ENCODE data around the gene PEX6. TPM values are rescaled to one million over a fixed set of nuclear protein-coding genes. Genes with fewer than 3 reads are reported as not detected.

Gene PEX6
- polyA plus RNA-seq, 3 donors = 10.6 to 16.2 (median 15.5) TPM

DNA sequence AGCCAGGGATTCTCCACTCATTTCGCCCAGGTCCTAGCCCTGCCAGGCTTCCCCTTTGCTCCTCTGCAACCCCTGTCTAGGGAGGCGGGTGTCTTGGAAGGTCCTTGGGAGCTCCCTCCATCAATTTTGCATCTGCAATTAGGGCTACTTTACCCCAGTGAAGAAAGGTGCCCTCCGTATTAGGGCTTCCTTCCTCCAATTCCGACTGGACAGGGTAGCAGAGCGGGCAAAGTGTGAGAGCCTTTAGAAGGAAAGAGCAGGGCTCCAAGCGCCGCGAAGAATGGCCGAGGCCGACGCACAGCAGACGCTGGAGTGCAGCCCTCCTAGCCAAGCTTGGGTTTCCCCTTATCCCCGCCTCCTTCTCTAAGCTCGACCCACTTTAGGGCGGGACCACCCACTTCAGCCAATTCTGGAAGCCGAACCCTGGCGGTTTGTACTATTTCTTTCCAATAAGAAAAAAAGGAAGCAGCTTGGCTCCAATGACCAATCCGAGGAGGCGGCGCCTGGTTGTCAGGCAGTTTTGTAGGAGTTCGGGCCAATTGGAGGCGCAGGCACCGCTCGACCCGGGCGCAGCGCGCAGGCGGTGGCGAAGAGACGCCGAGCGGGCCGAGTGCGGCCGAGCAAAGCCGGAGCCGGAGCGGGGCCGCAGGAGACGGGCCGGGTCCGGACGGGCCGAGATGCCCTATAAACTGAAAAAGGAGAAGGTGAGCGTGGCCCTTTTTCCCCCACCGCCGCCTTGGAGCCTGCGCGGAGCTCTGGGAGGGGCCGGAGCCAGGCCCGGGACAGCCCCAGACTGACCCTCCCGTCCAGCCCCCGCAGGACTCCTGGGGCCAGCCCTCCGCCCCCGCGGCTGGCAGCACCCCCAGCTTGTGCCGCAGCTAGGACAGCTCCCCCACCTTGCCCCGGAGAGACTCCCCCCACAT is 5.3 kb upstream of the PEX6 start, which contains the start of gene PPP2R5D:
PPP2R5D (plus strand) TSS at position 570 of the 923 bp plus-strand sequence; CDS start at position 678, 108 bp downstream.
- intact Hi-C loops (cut with micrococcal nuclease) = no loop called here
- H3K36me3 Mint-ChIP-seq = peaks cover 9 to 18% of the 10 kb centered on the region in 2 donors
- peak; percentile 96 to 99 (median 96) for DNase-seq
- Histone ChIP-seq H3K4me1 (ENCODE audit: control insufficient read depth in 1 of 2, insufficient read depth in 2 of 2, low read length in 2 of 2) (peaks cover 23 to 30% of the 10 kb centered on the region in 2 donors), H4K20me1 (ENCODE audit: insufficient read depth, low read length) (peaks cover 17% of the 10 kb centered on the region), H3K4me2 (replicated peaks; ENCODE audit: extremely low read depth, low read length, poor library complexity, severe bottlenecking) (peak within 1 kb of the TSS; percentile 88), H3K79me2 (ENCODE audit: insufficient read depth, low read length) (peaks cover 31% of the 10 kb centered on the region), H3K9ac (ENCODE audit: insufficient read depth, low read length, poor library complexity, severe bottlenecking) (peak within 1 kb of the TSS; percentile 85), H3K27ac (ENCODE audit: low read depth in 1 of 2, low read length in 2 of 2) (peak within 1 kb of the TSS; percentile 71 to 84), H3K4me3 (replicated peaks in 1 of 3; ENCODE audit: low read depth in 2 of 3, low read length in 3 of 3) (peak within 1 kb of the TSS; percentile 64 to 91 (median 64)), H3K36me3 (replicated peaks in 1 of 2; ENCODE audit: control insufficient read depth in 1 of 2, insufficient read depth in 2 of 2, low read length in 2 of 2) (peaks cover 3 to 11% of the 10 kb centered on the region in 2 donors), H3K9me3 (replicated peaks in 1 of 2; ENCODE audit: control insufficient read depth in 1 of 2, insufficient read depth in 1 of 2, low read length in 2 of 2) (no peaks in the 10 kb centered on the region), H3K27me3 (ENCODE audit: control insufficient read depth in 2 of 2, insufficient read depth in 2 of 2, low read length in 2 of 2) (no peaks in the 10 kb centered on the region), H2AFZ (ENCODE audit: insufficient read depth, low read depth, low read length, poor library complexity, severe bottlenecking) (peak within 1 kb of the TSS; percentile 92)
- peak within 1 kb of the TSS; percentile 85 to 96 for H3K4me3 Mint-ChIP-seq
- H3K27me3 Mint-ChIP-seq (ENCODE audit: low read depth in 3 of 3) = peaks cover 0 to 4% (median 0%) of the 10 kb centered on the region in 3 donors
- under 1% methylated on average over 52 of the region's 59 CpGs for WGBS (ENCODE audit: insufficient coverage)
- H3K9me3 Mint-ChIP-seq = no peaks in the 10 kb centered on the region
- H3K27ac Mint-ChIP-seq = peak within 1 kb of the TSS; percentile 78 to 94 (median 91)
- TF ChIP-seq, protein P1, sequence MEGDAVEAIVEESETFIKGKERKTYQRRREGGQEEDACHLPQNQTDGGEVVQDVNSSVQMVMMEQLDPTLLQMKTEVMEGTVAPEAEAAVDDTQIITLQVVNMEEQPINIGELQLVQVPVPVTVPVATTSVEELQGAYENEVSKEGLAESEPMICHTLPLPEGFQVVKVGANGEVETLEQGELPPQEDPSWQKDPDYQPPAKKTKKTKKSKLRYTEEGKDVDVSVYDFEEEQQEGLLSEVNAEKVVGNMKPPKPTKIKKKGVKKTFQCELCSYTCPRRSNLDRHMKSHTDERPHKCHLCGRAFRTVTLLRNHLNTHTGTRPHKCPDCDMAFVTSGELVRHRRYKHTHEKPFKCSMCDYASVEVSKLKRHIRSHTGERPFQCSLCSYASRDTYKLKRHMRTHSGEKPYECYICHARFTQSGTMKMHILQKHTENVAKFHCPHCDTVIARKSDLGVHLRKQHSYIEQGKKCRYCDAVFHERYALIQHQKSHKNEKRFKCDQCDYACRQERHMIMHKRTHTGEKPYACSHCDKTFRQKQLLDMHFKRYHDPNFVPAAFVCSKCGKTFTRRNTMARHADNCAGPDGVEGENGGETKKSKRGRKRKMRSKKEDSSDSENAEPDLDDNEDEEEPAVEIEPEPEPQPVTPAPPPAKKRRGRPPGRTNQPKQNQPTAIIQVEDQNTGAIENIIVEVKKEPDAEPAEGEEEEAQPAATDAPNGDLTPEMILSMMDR (IDR thresholded peaks at IDR 0.05) = no peak
- H3K4me1 Mint-ChIP-seq = peaks cover 53% of the 10 kb centered on the region

DNA sequence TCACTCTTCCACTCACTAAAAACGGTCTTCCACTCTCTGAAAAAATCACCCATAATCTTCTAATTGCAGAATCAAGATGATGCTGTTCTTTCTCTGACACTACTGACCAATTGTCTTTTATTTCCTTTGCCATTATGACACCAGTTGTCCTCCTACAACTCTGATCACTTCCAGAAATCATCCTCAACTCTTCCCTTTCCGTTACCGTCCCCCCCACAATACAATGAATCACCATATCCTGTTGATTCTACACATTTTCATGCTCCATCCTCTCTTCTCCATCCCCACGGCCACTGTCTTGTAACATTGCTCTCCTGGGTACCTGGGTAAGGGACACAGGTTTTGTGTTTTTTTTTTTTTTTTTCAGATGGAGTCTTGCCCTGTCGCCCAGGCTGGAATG is 2.9 kb upstream of the PEX6 start:
- intact Hi-C loops (cut with micrococcal nuclease) = no loop called here
- Histone ChIP-seq H3K9me3 (replicated peaks in 1 of 2; ENCODE audit: control insufficient read depth in 1 of 2, insufficient read depth in 1 of 2, low read length in 2 of 2) (no peaks in the 10 kb centered on the region), H3K4me2 (replicated peaks; ENCODE audit: extremely low read depth, low read length, poor library complexity, severe bottlenecking) (no peak overlapping the region), H3K79me2 (ENCODE audit: insufficient read depth, low read length) (peaks cover 45% of the 10 kb centered on the region), H4K20me1 (ENCODE audit: insufficient read depth, low read length) (peaks cover 3% of the 10 kb centered on the region), H2AFZ (ENCODE audit: insufficient read depth, low read depth, low read length, poor library complexity, severe bottlenecking) (no peak overlapping the region), H3K36me3 (replicated peaks in 1 of 2; ENCODE audit: control insufficient read depth in 1 of 2, insufficient read depth in 2 of 2, low read length in 2 of 2) (no peaks in the 10 kb centered on the region), H3K4me1 (ENCODE audit: control insufficient read depth in 1 of 2, insufficient read depth in 2 of 2, low read length in 2 of 2) (peaks cover 37 to 46% of the 10 kb centered on the region in 2 donors), H3K27me3 (ENCODE audit: control insufficient read depth in 2 of 2, insufficient read depth in 2 of 2, low read length in 2 of 2) (no peaks in the 10 kb centered on the region), H3K27ac (ENCODE audit: low read depth in 1 of 2, low read length in 2 of 2) (no peak overlapping the region), H3K9ac (ENCODE audit: insufficient read depth, low read length, poor library complexity, severe bottlenecking) (no peak overlapping the region), H3K4me3 (replicated peaks in 1 of 3; ENCODE audit: low read depth in 2 of 3, low read length in 3 of 3) (no peak overlapping the region)
- H3K9me3 Mint-ChIP-seq = no peaks in the 10 kb centered on the region
- H3K4me3 Mint-ChIP-seq = no peak overlapping the region
- TF ChIP-seq, protein P1 (IDR thresholded peaks at IDR 0.05) = no peak
- peaks cover 50% of the 10 kb centered on the region for H3K4me1 Mint-ChIP-seq
- H3K36me3 Mint-ChIP-seq = peaks cover 0 to 2% of the 10 kb centered on the region in 2 donors
- no peak overlapping the region for H3K27ac Mint-ChIP-seq
- peaks cover 0 to 4% (median 0%) of the 10 kb centered on the region in 3 donors for H3K27me3 Mint-ChIP-seq (ENCODE audit: low read depth in 3 of 3)
- WGBS (ENCODE audit: insufficient coverage) = 68% methylated on average over 3 of the region's 5 CpGs
- DNase-seq = no peak

All from CD14-positive monocyte (primary cell).